Neural cell (in vitro differentiated cells): ENCODE results near the gene GID4. TPM values are rescaled to one million over a fixed set of nuclear protein-coding genes. Genes with fewer than 3 reads are reported as not detected.

Experiments
- H2AFZ ChIP-seq: fragments of 200-600, 300-800 bp; sonication (generic), shearing (Covaris generic); 2 replicates; pipeline ENCODE4 v1.6.0; 2014; ENCODE audit warnings: low read depth, mild to moderate bottlenecking, antibody characterized with exemption, low read length, moderate library complexity
- H3F3A ChIP-seq: fragments of 200-600 bp; shearing (Covaris generic); 2 replicates; pipeline ENCODE4 v1.6.1; 2016; ENCODE audit warnings: mild to moderate bottlenecking, moderate library complexity, mixed read lengths, antibody characterized with exemption, low read length; ENCODE audit not compliant: insufficient read depth, poor library complexity, severe bottlenecking
- H3K27ac ChIP-seq: fragments of 200-600, 300-800 bp; sonication (generic), shearing (Covaris generic); 2 replicates; pipeline ENCODE4 v1.5.1; 2014; ENCODE audit warnings: mild to moderate bottlenecking, low read length, moderate library complexity
- H3K27me3 ChIP-seq: fragments of 300-800, 200-600 bp; sonication (generic), shearing (Covaris generic); 2 replicates; pipeline ENCODE4 v1.6.0; 2014; ENCODE audit warnings: mild to moderate bottlenecking, low read depth, low read length, moderate library complexity; ENCODE audit not compliant: insufficient read depth
- H3K36me3 ChIP-seq: fragments of 300-800, 200-600 bp; sonication (generic), shearing (Covaris generic); 2 replicates; pipeline ENCODE4 v1.5.1; 2014; ENCODE audit warnings: mild to moderate bottlenecking, antibody characterized with exemption, low read length, moderate library complexity; ENCODE audit not compliant: insufficient read depth
- H3K4me2 ChIP-seq: fragments of 300-800, 200-600 bp; sonication (generic), shearing (Covaris generic); 2 replicates; pipeline ENCODE4 v1.6.0; 2014; ENCODE audit warnings: mild to moderate bottlenecking, low read length
- H3K4me3 ChIP-seq: fragments of 300-800, 200-600 bp; sonication (generic), shearing (Covaris generic); 2 replicates; pipeline ENCODE4 v1.5.1; 2014; ENCODE audit warnings: mild to moderate bottlenecking, low read length, moderate library complexity
- H3K79me2 ChIP-seq: fragments of 200-600 bp; shearing (Covaris generic); replicated peaks from 2 replicates; pipeline ENCODE4 v1.6.0; 2014; ENCODE audit warnings: mild to moderate bottlenecking, low read length, moderate library complexity; ENCODE audit not compliant: insufficient read depth
- H3K9ac ChIP-seq: fragments of 300-800, 200-600 bp; sonication (generic), shearing (Covaris generic); 2 replicates; pipeline ENCODE4 v1.6.1; 2016; ENCODE audit warnings: mild to moderate bottlenecking, low read length, mixed read lengths
- H3K9me2 ChIP-seq: fragments of 200-600 bp; shearing (Covaris generic); 2 replicates; pipeline ENCODE4 v1.6.1; 2016; ENCODE audit warnings: mild to moderate bottlenecking, low read length, mixed read lengths; ENCODE audit not compliant: insufficient read depth
- H3K9me3 ChIP-seq: fragments of 200-600, 300-800 bp; sonication (generic), shearing (Covaris generic); 2 replicates; pipeline ENCODE4 v1.6.1; 2016; ENCODE audit warnings: mild to moderate bottlenecking, mixed run types, low read length, moderate library complexity, mixed read lengths
- H4K20me1 ChIP-seq: fragments of 200-600 bp; shearing (Covaris generic); 2 replicates; pipeline ENCODE4 v1.6.1; 2016; ENCODE audit warnings: mild to moderate bottlenecking, mixed run types; ENCODE audit not compliant: insufficient read depth
- EP300 ChIP-seq: fragments of 450-650 bp; conservative IDR thresholded peaks from 2 replicates; pipeline ENCODE4 v1.6.1; 2014; ENCODE audit warnings: antibody characterized with exemption, mild to moderate bottlenecking, moderate library complexity; ENCODE audit not compliant: poor library complexity, severe bottlenecking
- EZH2 ChIP-seq: fragments of 200-600, 300-800 bp; shearing (Covaris generic), sonication (generic); IDR thresholded peaks from 2 replicates; pipeline ENCODE4 v1.6.1; 2014; ENCODE audit warnings: antibody characterized with exemption, low read length, borderline replicate concordance, mild to moderate bottlenecking; ENCODE audit not compliant: insufficient read depth, poor library complexity, severe bottlenecking
- MXI1 ChIP-seq: fragments of 450-650 bp; conservative IDR thresholded peaks from 2 replicates; pipeline ENCODE4 v1.6.1; 2014; ENCODE audit warnings: antibody characterized with exemption, mild to moderate bottlenecking; ENCODE audit not compliant: poor library complexity, severe bottlenecking
- POLR2AphosphoS5 ChIP-seq: IDR thresholded peaks from 2 replicates; pipeline ENCODE4 v1.6.1; 2012
- RAD21 ChIP-seq: fragments of 450-650 bp; conservative IDR thresholded peaks from 2 replicates; pipeline ENCODE4 v1.6.1; 2014; ENCODE audit warnings: antibody characterized with exemption, mild to moderate bottlenecking, moderate library complexity
- REST ChIP-seq: IDR thresholded peaks from 2 replicates; pipeline ENCODE4 v1.6.1; 2012; ENCODE audit warnings: borderline replicate concordance
- SMC3 ChIP-seq: fragments of 450-650 bp; conservative IDR thresholded peaks from 2 replicates; pipeline ENCODE4 v1.6.1; 2014; ENCODE audit warnings: antibody characterized with exemption, mild to moderate bottlenecking, moderate library complexity; ENCODE audit not compliant: poor library complexity
- TAF1 ChIP-seq: IDR thresholded peaks from 2 replicates; pipeline ENCODE4 v1.6.1; 2012; ENCODE audit warnings: low read depth
- polyA plus RNA-seq: library from polyadenylated mRNA; depleted of rRNA; stranded (reverse); fragments of >200 nt; gene quantifications from 2 replicates; pipeline ENCODE4 v1.2.3, GENCODE V29; 2014
- TF ChIP-seq, protein P1 (sequence below): fragments of 450-650 bp; IDR thresholded peaks from 2 replicates; pipeline ENCODE4 v1.5.1; 2014; ENCODE audit warnings: antibody characterized with exemption, mild to moderate bottlenecking, moderate library complexity; ENCODE audit not compliant: poor library complexity, severe bottlenecking

GID4 gene
- polyA plus RNA-seq, 1 donor from 2014 or later: 4.9 TPM

DNA sequence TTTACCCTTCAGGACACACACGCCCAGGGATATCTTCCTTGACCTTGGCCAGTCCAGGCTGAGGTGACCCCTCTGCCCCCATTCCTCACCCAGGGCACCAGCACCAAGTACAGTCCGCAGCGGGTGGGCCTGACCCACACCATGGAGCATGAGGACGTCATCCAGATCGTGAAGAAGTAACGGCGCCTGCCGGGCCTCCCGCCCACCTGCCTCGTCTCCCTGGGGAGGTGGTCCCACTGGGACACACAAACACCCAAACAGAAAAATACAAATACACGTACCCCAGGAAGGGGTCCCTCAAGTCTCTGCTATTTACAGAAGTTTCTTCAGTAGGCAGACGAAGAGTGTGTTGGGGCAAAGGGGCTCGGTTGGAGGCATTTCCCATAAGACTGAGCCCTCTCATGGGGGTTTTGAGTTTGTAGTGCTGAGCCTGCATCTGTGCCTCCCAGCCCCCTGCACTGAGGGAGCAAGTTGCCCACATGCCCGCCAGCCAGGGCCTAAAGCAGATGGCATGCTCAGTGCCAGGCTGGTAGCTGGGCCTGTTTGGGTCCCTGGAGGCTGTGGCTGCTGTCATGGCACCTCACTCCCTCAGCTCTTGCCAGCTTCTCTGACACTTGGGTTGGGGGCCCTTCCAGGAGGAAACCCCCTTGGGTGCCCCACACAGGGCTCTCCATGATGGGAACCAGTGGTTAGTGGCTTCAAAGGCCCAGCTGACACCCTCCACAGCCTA is 68.0 kb downstream of the GID4 start:
- no peaks in the 10 kb centered on the region for H3K27me3 ChIP-seq
- H3K36me3 ChIP-seq: no peaks in the 10 kb centered on the region

DNA sequence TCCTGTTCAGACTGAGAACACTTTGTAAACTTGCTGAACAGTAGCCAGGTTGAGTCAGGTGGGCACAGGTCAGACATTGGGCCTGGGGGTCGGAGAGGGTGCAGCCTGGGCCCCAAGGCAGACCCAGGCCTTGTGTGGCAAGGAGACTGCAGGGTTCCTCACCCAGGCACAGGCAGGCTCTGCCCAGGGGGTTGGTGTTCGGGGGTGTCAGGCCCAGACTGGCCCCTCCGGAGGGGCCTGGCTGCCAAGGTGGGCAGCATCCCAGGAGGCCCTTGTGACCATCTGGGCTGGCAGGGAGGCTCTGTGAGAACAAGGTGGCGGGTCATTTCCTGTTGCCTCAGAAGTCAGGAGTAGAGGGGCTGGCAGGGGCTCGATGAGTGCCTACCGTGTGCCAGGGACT is 68.8 kb downstream of the GID4 start:
- Histone ChIP-seq H3K79me2 (no peaks in the 10 kb centered on the region), H3K9me3 (no peaks in the 10 kb centered on the region), H3F3A (no peaks in the 10 kb centered on the region), H3K36me3 (no peaks in the 10 kb centered on the region), H3K27me3 (no peaks in the 10 kb centered on the region), H3K4me2 (no peak overlapping the region), H2AFZ (no peak overlapping the region), H3K27ac (no peak overlapping the region), H4K20me1 (no peaks in the 10 kb centered on the region), H3K4me3 (no peak overlapping the region), H3K9me2 (no peaks in the 10 kb centered on the region), H3K9ac (no peak overlapping the region)
- TF ChIP-seq RAD21: no peak
- no peak for TF ChIP-seq TAF1
- no peak for TF ChIP-seq REST
- TF ChIP-seq SMC3: no peak
- TF ChIP-seq MXI1: no peak
- TF ChIP-seq EP300: no peak
- TF ChIP-seq POLR2AphosphoS5: no peak
- no peak for TF ChIP-seq EZH2

More for the DNA sequence above, 68.0 kb downstream of the GID4 start:
- TF ChIP-seq SMC3 (no peak), POLR2AphosphoS5 (no peak), EP300 (no peak), REST (no peak), MXI1 (no peak), EZH2 (no peak), TAF1 (no peak), RAD21 (no peak)
- TF ChIP-seq, protein P1, sequence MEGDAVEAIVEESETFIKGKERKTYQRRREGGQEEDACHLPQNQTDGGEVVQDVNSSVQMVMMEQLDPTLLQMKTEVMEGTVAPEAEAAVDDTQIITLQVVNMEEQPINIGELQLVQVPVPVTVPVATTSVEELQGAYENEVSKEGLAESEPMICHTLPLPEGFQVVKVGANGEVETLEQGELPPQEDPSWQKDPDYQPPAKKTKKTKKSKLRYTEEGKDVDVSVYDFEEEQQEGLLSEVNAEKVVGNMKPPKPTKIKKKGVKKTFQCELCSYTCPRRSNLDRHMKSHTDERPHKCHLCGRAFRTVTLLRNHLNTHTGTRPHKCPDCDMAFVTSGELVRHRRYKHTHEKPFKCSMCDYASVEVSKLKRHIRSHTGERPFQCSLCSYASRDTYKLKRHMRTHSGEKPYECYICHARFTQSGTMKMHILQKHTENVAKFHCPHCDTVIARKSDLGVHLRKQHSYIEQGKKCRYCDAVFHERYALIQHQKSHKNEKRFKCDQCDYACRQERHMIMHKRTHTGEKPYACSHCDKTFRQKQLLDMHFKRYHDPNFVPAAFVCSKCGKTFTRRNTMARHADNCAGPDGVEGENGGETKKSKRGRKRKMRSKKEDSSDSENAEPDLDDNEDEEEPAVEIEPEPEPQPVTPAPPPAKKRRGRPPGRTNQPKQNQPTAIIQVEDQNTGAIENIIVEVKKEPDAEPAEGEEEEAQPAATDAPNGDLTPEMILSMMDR: no peak
- Histone ChIP-seq H4K20me1 (no peaks in the 10 kb centered on the region), H2AFZ (no peak overlapping the region), H3K27ac (no peak overlapping the region), H3K4me3 (no peak overlapping the region), H3K9ac (no peak overlapping the region), H3F3A (no peaks in the 10 kb centered on the region), H3K4me2 (no peak overlapping the region), H3K79me2 (no peaks in the 10 kb centered on the region), H3K9me3 (no peaks in the 10 kb centered on the region), H3K9me2 (no peaks in the 10 kb centered on the region)
